AG04450 (cell line): ENCODE results near the gene INPP5A. TPM values are rescaled to one million over a fixed set of nuclear protein-coding genes. Genes with fewer than 3 reads are reported as not detected.

Experiments
- CTCF ChIA-PET: fragments of 300-600, 350-600 bp; formaldehyde crosslinking; extraction: SDS; loops from one replicate; lab custom pipeline; 2022; ENCODE audit warnings: antibody characterized with exemption, inconsistent platforms; lab: Charles Lee
- POLR2A ChIA-PET: fragments of 350-600 bp; formaldehyde crosslinking; extraction: SDS; loops from one replicate; lab custom pipeline; 2021; ENCODE audit warnings: antibody characterized with exemption, inconsistent platforms; lab: Yijun Ruan, JAX
- DNase-seq: peaks from one replicate; pipeline ENCODE4 v3.0.0-alpha.2; 2011; ENCODE audit warnings: low read depth, low spot score
- H3K27ac ChIP-seq: one replicate; pipeline ENCODE4 v1.5.1; 2012; ENCODE audit warnings: low read depth, low read length, control low read depth
- H3K27me3 ChIP-seq: one replicate; pipeline ENCODE4 v1.6.0; 2012; ENCODE audit warnings: low read length; ENCODE audit not compliant: control insufficient read depth, insufficient read depth
- H3K4me3 ChIP-seq: 2 replicates; pipeline ENCODE4 v1.5.1; 2011; ENCODE audit warnings: mild to moderate bottlenecking, low read depth, low read length, control low read depth
- H3K9me3 ChIP-seq: 2 replicates; pipeline ENCODE4 v1.5.1; 2012; ENCODE audit warnings: low read length; ENCODE audit not compliant: control insufficient read depth, insufficient read depth
- CTCF ChIP-seq: IDR thresholded peaks from 2 replicates; pipeline ENCODE4 v1.5.1; 2011; ENCODE audit warnings: low read depth, low read length, control low read depth, inconsistent platforms
- polyA plus RNA-seq: library from polyadenylated mRNA; depleted of rRNA; stranded (reverse); fragments of >200 nt; gene quantifications from 2 replicates; pipeline ENCODE4 v1.2.3, GENCODE V29; 2011

The INPP5A gene
- polyA plus RNA-seq, 1 experiment, result 22.5 TPM

- TF ChIP-seq CTCF, result no peak
- no peak overlapping the region for H3K4me3 ChIP-seq
- H3K9me3 ChIP-seq, result peaks cover 20% of the 10 kb centered on the region
- H3K27me3 ChIP-seq, result no peaks in the 10 kb centered on the region
- ChIA-PET POLR2A (no interaction called here), CTCF (no interaction called here)
- no peak for DNase-seq
- H3K27ac ChIP-seq, result no peak overlapping the region
Observed at GRCh38 chr10:132723330-132723970, 185.9 kb downstream of the INPP5A start.

- H3K4me3 ChIP-seq, result no peak overlapping the region
- no peak overlapping the region for H3K27ac ChIP-seq
- POLR2A ChIA-PET, result no interaction called here
- CTCF ChIA-PET, result no interaction called here
- DNase-seq, result no peak
- peaks cover 12% of the 10 kb centered on the region; the same call in 1 of the 2 replicates for H3K9me3 ChIP-seq
- H3K27me3 ChIP-seq, result no peaks in the 10 kb centered on the region
- TF ChIP-seq CTCF, result no peak
Observed at GRCh38 chr10:132724446-132724845, 186.9 kb downstream of the INPP5A start.

- Histone ChIP-seq H3K9me3 (peaks cover 9% of the 10 kb centered on the region; the same call in 1 of the 2 replicates), H3K27me3 (no peaks in the 10 kb centered on the region), H3K4me3 (no peak overlapping the region), H3K27ac (no peak overlapping the region)
- DNase-seq, result no peak
- no peak for TF ChIP-seq CTCF
- CTCF ChIA-PET, result no interaction called here
- POLR2A ChIA-PET, result no interaction called here
Observed at GRCh38 chr10:132725202-132725601, 187.6 kb downstream of the INPP5A start.

GRCh38 chr10:132726194-132726593, 188.6 kb downstream of the INPP5A start:
- no peak overlapping the region for H3K4me3 ChIP-seq
- ChIA-PET CTCF (no interaction called here), POLR2A (no interaction called here)
- no peaks in the 10 kb centered on the region for H3K27me3 ChIP-seq
- no peak for DNase-seq
- peaks cover 5% of the 10 kb centered on the region; the same call in 1 of the 2 replicates for H3K9me3 ChIP-seq
- TF ChIP-seq CTCF, result no peak
- no peak overlapping the region for H3K27ac ChIP-seq

GRCh38 chr10:132726951-132727350, 189.4 kb downstream of the INPP5A start:
- Histone ChIP-seq H3K4me3 (no peak overlapping the region), H3K27me3 (no peaks in the 10 kb centered on the region), H3K9me3 (peaks cover 5% of the 10 kb centered on the region; the same call in 1 of the 2 replicates), H3K27ac (no peak overlapping the region)
- POLR2A ChIA-PET, result no interaction called here
- DNase-seq, result no peak
- CTCF ChIA-PET, result no interaction called here
- no peak for TF ChIP-seq CTCF
